ENCODE results near the gene HPCAL1. TPM values are rescaled to one million over a fixed set of nuclear protein-coding genes. Genes with fewer than 3 reads are reported as not detected.

The HPCAL1 gene
- total and polyA plus RNA-seq, 2 experiments from 2014 or later: 8.3 to 25.4 TPM

- TF ChIP-seq CTCF (conservative IDR thresholded peaks at IDR 0.05; ENCODE audit: low read depth in 2 of 2) (no peak), ZNF462 (CRISPR knock-in tag; IDR thresholded peaks at IDR 0.05) (no peak), NANOG (IDR thresholded peaks at IDR 0.05; ENCODE audit: borderline replicate concordance) (no peak), ZNF331 (CRISPR knock-in tag; IDR thresholded peaks at IDR 0.05; ENCODE audit: low read depth) (no peak)
Observed at GRCh38 chr2:10452956-10453904, 150.5 kb downstream of the HPCAL1 start (continued).

GRCh38 chr2:10453905-10454298 lies 151.2 kb downstream of the HPCAL1 start:
- Histone ChIP-seq H3K36me3 (ENCODE audit: insufficient read depth) (no peaks in the 10 kb centered on the region), H3K4me2 (no peak overlapping the region), H4K20me1 (replicated peaks; ENCODE audit: insufficient read depth) (no peaks in the 10 kb centered on the region), H3K4me1 (ENCODE audit: insufficient read depth) (peaks cover 5% of the 10 kb centered on the region; the same call in 1 of the 2 replicates), H3F3A (replicated peaks; ENCODE audit: low read depth) (no peaks in the 10 kb centered on the region), H3K4me3 (no peak overlapping the region), H3K27me3 (ENCODE audit: insufficient read depth) (peaks cover 12% of the 10 kb centered on the region), H3K79me2 (replicated peaks; ENCODE audit: insufficient read depth) (no peaks in the 10 kb centered on the region), H3K9me2 (ENCODE audit: insufficient read depth) (no peaks in the 10 kb centered on the region), H3K27ac (ENCODE audit: low read depth) (no peak overlapping the region), H2AFZ (no peak overlapping the region)
- DNase-seq (ENCODE audit: low spot score) (no peak), ATAC-seq (no peak)
- Mint-ChIP-seq H3K4me1 (peaks cover 11% of the 10 kb centered on the region), H3K9me3 (no peaks in the 10 kb centered on the region; the same call in 2 of the 3 replicates), H3K36me3 (ENCODE audit: low read depth) (no peaks in the 10 kb centered on the region; the same call in 2 of the 3 replicates), H3K27ac (no peak overlapping the region), H3K27me3 (ENCODE audit: insufficient read depth, low read depth, poor library complexity) (peaks cover 14% of the 10 kb centered on the region), H3K4me3 (no peak overlapping the region)
- no peak for TF ChIP-seq ZNF114 (CRISPR knock-in tag; IDR thresholded peaks at IDR 0.05)
- no peak for TF ChIP-seq NANOG (IDR thresholded peaks at IDR 0.05; ENCODE audit: borderline replicate concordance)
- no peak for TF ChIP-seq CTCF (conservative IDR thresholded peaks at IDR 0.05; ENCODE audit: low read depth in 2 of 2)
- TF ChIP-seq ETS1 (IDR thresholded peaks at IDR 0.05): no peak
- TF ChIP-seq REST (IDR thresholded peaks at IDR 0.05; ENCODE audit: unreplicated experiment): no peak

All from GM23338 (cell line).